Measurements from ENCODE around the gene CCDC38.

DNA sequence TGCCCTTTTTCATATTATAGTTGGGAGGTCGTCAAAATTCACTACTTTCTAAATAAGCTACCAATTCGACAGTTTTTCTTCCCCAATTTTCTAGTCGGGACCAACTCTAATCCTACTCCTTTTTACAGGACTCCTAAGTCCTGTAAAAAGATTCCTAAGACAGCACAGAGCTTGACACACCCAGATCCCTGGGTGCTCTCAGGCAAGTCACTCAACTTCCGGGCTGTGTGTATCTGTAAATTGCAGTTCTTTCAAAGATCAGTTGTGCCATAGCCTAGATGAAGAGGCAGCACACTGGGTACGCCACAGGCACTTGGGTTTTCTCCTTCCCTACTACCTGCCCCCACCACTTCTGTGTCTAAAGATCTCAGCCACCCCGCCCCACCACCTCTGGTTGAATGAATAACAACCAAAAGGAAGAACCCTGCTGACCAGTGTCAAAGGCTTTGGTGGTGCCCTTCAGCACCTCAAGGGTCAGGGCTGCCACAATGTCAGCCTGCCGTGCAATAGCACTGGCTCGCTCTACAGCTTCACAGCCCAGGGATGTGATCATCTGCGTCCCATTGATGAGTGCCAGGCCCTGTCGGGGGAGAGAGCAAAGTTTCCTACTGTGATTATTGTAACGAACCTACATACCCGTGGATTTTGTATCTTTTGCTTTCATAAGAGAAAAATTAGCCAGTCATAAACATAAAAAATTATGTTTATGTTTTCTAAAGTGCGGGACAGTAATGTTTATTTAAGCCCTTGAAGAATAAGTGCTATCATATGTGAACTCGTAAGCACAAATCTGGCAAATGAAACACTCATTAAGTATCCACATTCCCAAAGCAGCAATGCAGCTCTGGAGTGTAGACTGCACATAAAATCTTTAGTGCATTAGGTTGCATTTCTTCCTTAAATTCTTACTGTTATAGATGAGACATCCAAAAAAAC lies 44.5 kb upstream of the CCDC38 start:
- TF ChIP-seq, protein P1, sequence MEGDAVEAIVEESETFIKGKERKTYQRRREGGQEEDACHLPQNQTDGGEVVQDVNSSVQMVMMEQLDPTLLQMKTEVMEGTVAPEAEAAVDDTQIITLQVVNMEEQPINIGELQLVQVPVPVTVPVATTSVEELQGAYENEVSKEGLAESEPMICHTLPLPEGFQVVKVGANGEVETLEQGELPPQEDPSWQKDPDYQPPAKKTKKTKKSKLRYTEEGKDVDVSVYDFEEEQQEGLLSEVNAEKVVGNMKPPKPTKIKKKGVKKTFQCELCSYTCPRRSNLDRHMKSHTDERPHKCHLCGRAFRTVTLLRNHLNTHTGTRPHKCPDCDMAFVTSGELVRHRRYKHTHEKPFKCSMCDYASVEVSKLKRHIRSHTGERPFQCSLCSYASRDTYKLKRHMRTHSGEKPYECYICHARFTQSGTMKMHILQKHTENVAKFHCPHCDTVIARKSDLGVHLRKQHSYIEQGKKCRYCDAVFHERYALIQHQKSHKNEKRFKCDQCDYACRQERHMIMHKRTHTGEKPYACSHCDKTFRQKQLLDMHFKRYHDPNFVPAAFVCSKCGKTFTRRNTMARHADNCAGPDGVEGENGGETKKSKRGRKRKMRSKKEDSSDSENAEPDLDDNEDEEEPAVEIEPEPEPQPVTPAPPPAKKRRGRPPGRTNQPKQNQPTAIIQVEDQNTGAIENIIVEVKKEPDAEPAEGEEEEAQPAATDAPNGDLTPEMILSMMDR (IDR thresholded peaks at IDR 0.05), result no peak
- no peak for TF ChIP-seq POLR2A (IDR thresholded peaks at IDR 0.05)

Measured in heart left ventricle (tissue), 13 donors.